ENCODE data around the gene AP1B1. TPM values are rescaled to one million over a fixed set of nuclear protein-coding genes. Genes with fewer than 3 reads are reported as not detected.

Gene AP1B1
- total and polyA plus RNA-seq, 2 of the 13 experiments (the other 11 are each of a cell fraction or from before 2014, with no cell fraction given) = 26.6 to 29.7 TPM

- FAIRE-seq (no peak), ATAC-seq (no peak), DNase-seq (ENCODE audit: low spot score) (no peak)
- BruUV-seq (replicated peaks) = no TSS peak
- no peaks in the 10 kb centered on the region for H3K36me3 ChIP-seq (replicated peaks in 1 of 2; ENCODE audit: control insufficient read depth in 1 of 2, insufficient read depth in 2 of 2, low read length in 2 of 2)
- H3K9ac ChIP-seq (ENCODE audit: insufficient read depth, low read depth, low read length) = no peak overlapping the region
- H2AFZ ChIP-seq (ENCODE audit: low read length) = no peak overlapping the region
- peaks cover 0 to 29% of the 10 kb centered on the region in 2 experiments; a peak in 3 of 5 replicates for H3K27me3 ChIP-seq (ENCODE audit: control insufficient read depth in 1 of 2, insufficient read depth in 2 of 2, low read length in 2 of 2)
- no peaks in the 10 kb centered on the region for H3K79me2 ChIP-seq (ENCODE audit: insufficient read depth, low read length)
- no peak overlapping the region for H3K4me3 ChIP-seq (replicated peaks in 1 of 3; ENCODE audit: insufficient read depth in 1 of 3, low read depth in 2 of 3, low read length in 3 of 3)
- no peaks in the 10 kb centered on the region for H3K4me1 ChIP-seq (ENCODE audit: insufficient read depth, low read length)
- POLR2A ChIA-PET = no interaction called here
- no peaks in the 10 kb centered on the region for H4K20me1 ChIP-seq (ENCODE audit: insufficient read depth, low read length)
- in situ Hi-C loops (cut with HindIII; ENCODE audit: extremely low pct_ligation_motif_present, low pct_unique_long_range_greater_than_20kb) (no loop called here), intact Hi-C loops (cut with micrococcal nuclease; ENCODE audit: unreplicated experiment) (no loop called here)
- WGBS (ENCODE audit: low lambda C conversion rate) = 4% methylated on average over 5 of the region's 5 CpGs
- CTCF ChIA-PET (ENCODE audit: low intra/inter-chr PET ratio, low total read pairs) = no interaction called here
- no peak overlapping the region for H3K4me2 ChIP-seq (ENCODE audit: low read depth, low read length)
- no peaks in the 10 kb centered on the region for H3K9me3 ChIP-seq (ENCODE audit: low read length)
- H3K27ac ChIP-seq (ENCODE audit: extremely low read length, insufficient read depth, low read length) = no peak overlapping the region
- TF ChIP-seq ZFP1 (CRISPR knock-in tag; IDR thresholded peaks at IDR 0.05) (no peak), PCBP1 (IDR thresholded peaks at IDR 0.05; ENCODE audit: borderline replicate concordance, low read depth, low read length) (no peak), PPARG (CRISPR knock-in tag; conservative IDR thresholded peaks at IDR 0.05) (no peak), ZNF432 (CRISPR knock-in tag; IDR thresholded peaks at IDR 0.05; ENCODE audit: borderline replicate concordance) (no peak), ZNF383 (CRISPR knock-in tag; IDR thresholded peaks at IDR 0.05; ENCODE audit: borderline replicate concordance) (no peak), BCL6 (CRISPR knock-in tag; IDR thresholded peaks at IDR 0.05) (no peak), ZNF639 (CRISPR knock-in tag; conservative IDR thresholded peaks at IDR 0.05) (no peak), ZNF646 (CRISPR knock-in tag; IDR thresholded peaks at IDR 0.05) (no peak), HOXA9 (CRISPR knock-in tag; IDR thresholded peaks at IDR 0.05; ENCODE audit: borderline replicate concordance) (no peak), FOXP1 (IDR thresholded peaks at IDR 0.05) (no peak), FOXP1 (CRISPR knock-in tag; IDR thresholded peaks at IDR 0.05) (no peak), ZNF550 (CRISPR knock-in tag; IDR thresholded peaks at IDR 0.05; ENCODE audit: borderline replicate concordance) (no peak), ISX (CRISPR knock-in tag; conservative IDR thresholded peaks at IDR 0.05) (no peak), SIX1 (CRISPR knock-in tag; IDR thresholded peaks at IDR 0.05; ENCODE audit: borderline replicate concordance) (no peak), GFI1 (CRISPR knock-in tag; IDR thresholded peaks at IDR 0.05; ENCODE audit: borderline replicate concordance) (no peak), IRF1 (CRISPR knock-in tag; IDR thresholded peaks at IDR 0.05; ENCODE audit: low read depth) (no peak)
These were observed 47.1 kb upstream of the AP1B1 start for GRCh38 chr22:29435236-29436136.

All from HepG2 (cell line).